ENCODE data around the gene ACLY. TPM values are rescaled to one million over a fixed set of nuclear protein-coding genes. Genes with fewer than 3 reads are reported as not detected.

Gene ACLY
- total and polyA plus RNA-seq, 2 donors (not counting 1 experiment from before 2014, with no cell fraction given), result 40.2 to 91.5 TPM

GRCh38 chr17:41909088-41909487, 9.7 kb downstream of the ACLY start:
- no peak overlapping the region for H3K4me3 ChIP-seq (ENCODE audit: control extremely low read depth in 1 of 5, extremely low read depth in 1 of 5, insufficient read depth in 1 of 5, low read depth in 2 of 5, low read length in 4 of 5)
- no peak overlapping the region for H3K27ac ChIP-seq (ENCODE audit: low read length in 2 of 2)
- no peak overlapping the region for H2AFZ ChIP-seq (ENCODE audit: insufficient read depth, low read depth, low read length, poor library complexity, severe bottlenecking)
- ChIA-PET POLR2A (no interaction called here), CTCF (interaction anchor here (0.8 kb wide), 1 partner anchor 109 kb away, joined by 3 read pairs; no protein-coding TSS in a partner anchor)
- H3K36me3 ChIP-seq (replicated peaks in 1 of 2; ENCODE audit: control extremely low read depth in 1 of 2, control insufficient read depth in 1 of 2, extremely low read depth in 1 of 2, insufficient read depth in 2 of 2, low read length in 1 of 2), result peaks cover 6 to 89% of the 10 kb centered on the region in 2 experiments
- Mint-ChIP-seq H3K4me3 (no peak overlapping the region), H3K27ac (no peak overlapping the region), H3K4me1 (peaks cover 4% of the 10 kb centered on the region), H3K27me3 (no peaks in the 10 kb centered on the region), H3K9me3 (ENCODE audit: insufficient read depth) (no peaks in the 10 kb centered on the region)
- H3K4me1 ChIP-seq (ENCODE audit: control insufficient read depth in 2 of 2, insufficient read depth in 2 of 2, low read length in 2 of 2), result no peaks in the 10 kb centered on the region
- no peak for DNase-seq
- peaks cover 35% of the 10 kb centered on the region for H3K79me2 ChIP-seq (ENCODE audit: control insufficient read depth, insufficient read depth, low read length)
- ATAC-seq (ENCODE audit: low read depth), result no peak
- H3K9ac ChIP-seq (ENCODE audit: low read length), result no peak overlapping the region
- 96% methylated on average over 9 of the region's 13 CpGs for WGBS (ENCODE audit: insufficient coverage)
- no peak overlapping the region for H3K4me2 ChIP-seq (replicated peaks; ENCODE audit: low read depth, low read length, poor library complexity, severe bottlenecking)
- no peaks in the 10 kb centered on the region for H3K9me3 ChIP-seq (ENCODE audit: control extremely low read depth in 1 of 3, control insufficient read depth in 2 of 3, insufficient read depth in 1 of 3, low read length in 2 of 3)
- intact Hi-C loops (cut with micrococcal nuclease), result no loop called here
- H4K20me1 ChIP-seq (ENCODE audit: control insufficient read depth, insufficient read depth, low read length, poor library complexity, severe bottlenecking), result peaks cover 40% of the 10 kb centered on the region
- TF ChIP-seq CTCF (IDR thresholded peaks at IDR 0.05), result no peak
- no peak for TF ChIP-seq EZH2 (IDR thresholded peaks at IDR 0.05; ENCODE audit: borderline replicate concordance, insufficient read depth, low read depth, low read length, poor library complexity, severe bottlenecking)
- H3K27me3 ChIP-seq (replicated peaks in 1 of 4; ENCODE audit: control extremely low read depth in 1 of 4, control insufficient read depth in 3 of 4, insufficient read depth in 4 of 4, low read length in 3 of 4), result no peaks in the 10 kb centered on the region

- H3K27ac ChIP-seq (ENCODE audit: low read length in 2 of 2), result no peak overlapping the region
- Mint-ChIP-seq H3K4me3 (no peak overlapping the region), H3K27ac (no peak overlapping the region), H3K9me3 (ENCODE audit: insufficient read depth) (no peaks in the 10 kb centered on the region), H3K4me1 (no peaks in the 10 kb centered on the region), H3K27me3 (no peaks in the 10 kb centered on the region)
- peaks cover 29% of the 10 kb centered on the region for H4K20me1 ChIP-seq (ENCODE audit: control insufficient read depth, insufficient read depth, low read length, poor library complexity, severe bottlenecking)
- DNase-seq (no peak), ATAC-seq (ENCODE audit: low read depth) (no peak)
- 95% methylated on average over 9 of the region's 14 CpGs for WGBS (ENCODE audit: insufficient coverage)
- ChIA-PET CTCF (interaction anchor here (0.9 kb wide), 1 partner anchor 520 kb away, joined by 3 read pairs; no protein-coding TSS in a partner anchor), POLR2A (interaction anchor here (0.5 kb wide), 1 partner anchor 171 kb away, joined by 4 read pairs; no protein-coding TSS in a partner anchor)
- no peaks in the 10 kb centered on the region for H3K27me3 ChIP-seq (replicated peaks in 1 of 4; ENCODE audit: control extremely low read depth in 1 of 4, control insufficient read depth in 3 of 4, insufficient read depth in 4 of 4, low read length in 3 of 4)
- no peak overlapping the region for H3K4me3 ChIP-seq (ENCODE audit: control extremely low read depth in 1 of 5, extremely low read depth in 1 of 5, insufficient read depth in 1 of 5, low read depth in 2 of 5, low read length in 4 of 5)
- no peak overlapping the region for H3K9ac ChIP-seq (ENCODE audit: low read length)
- TF ChIP-seq CTCF (IDR thresholded peaks at IDR 0.05) (no peak), EZH2 (IDR thresholded peaks at IDR 0.05; ENCODE audit: borderline replicate concordance, insufficient read depth, low read depth, low read length, poor library complexity, severe bottlenecking) (no peak)
- intact Hi-C loops (cut with micrococcal nuclease), result no loop called here
- no peak overlapping the region for H3K4me2 ChIP-seq (replicated peaks; ENCODE audit: low read depth, low read length, poor library complexity, severe bottlenecking)
- H3K9me3 ChIP-seq (ENCODE audit: control extremely low read depth in 1 of 3, control insufficient read depth in 2 of 3, insufficient read depth in 1 of 3, low read length in 2 of 3), result no peaks in the 10 kb centered on the region
- H3K4me1 ChIP-seq (ENCODE audit: control insufficient read depth in 2 of 2, insufficient read depth in 2 of 2, low read length in 2 of 2), result no peaks in the 10 kb centered on the region
- no peak overlapping the region for H2AFZ ChIP-seq (ENCODE audit: insufficient read depth, low read depth, low read length, poor library complexity, severe bottlenecking)
- peaks cover 2 to 84% of the 10 kb centered on the region in 2 experiments for H3K36me3 ChIP-seq (replicated peaks in 1 of 2; ENCODE audit: control extremely low read depth in 1 of 2, control insufficient read depth in 1 of 2, extremely low read depth in 1 of 2, insufficient read depth in 2 of 2, low read length in 1 of 2)
- peaks cover 23% of the 10 kb centered on the region for H3K79me2 ChIP-seq (ENCODE audit: control insufficient read depth, insufficient read depth, low read length)
Observed at GRCh38 chr17:41907633-41908539, 10.9 kb downstream of the ACLY start.
